BJ (cell line): Measurements from ENCODE around the gene SLC15A3. TPM values are rescaled to one million over a fixed set of nuclear protein-coding genes. Genes with fewer than 3 reads are reported as not detected.

Source experiments
- CTCF ChIA-PET: fragments of 350-600 bp; formaldehyde crosslinking; extraction: SDS; loops from one replicate; lab custom pipeline; 2021; ENCODE audit warnings: antibody characterized with exemption, inconsistent platforms; lab: Yijun Ruan, JAX
- POLR2A ChIA-PET: fragments of 300-600 bp; sonication (Branson Sonifier 250); formaldehyde crosslinking; extraction: SDS; loops from one replicate; lab custom pipeline; 2021; ENCODE audit warnings: antibody characterized with exemption; lab: Charles Lee
- DNase-seq: peaks from one replicate; pipeline ENCODE4 v3.0.0-alpha.2; 2011; ENCODE audit warnings: low read depth
- H3K27me3 ChIP-seq: 2 replicates; pipeline ENCODE4 v1.6.0; 2011; ENCODE audit warnings: low read length; ENCODE audit not compliant: control insufficient read depth, insufficient read depth
- H3K36me3 ChIP-seq: 2 replicates; pipeline ENCODE4 v1.5.1; 2011; ENCODE audit warnings: low read length; ENCODE audit not compliant: control insufficient read depth, insufficient read depth
- H3K4me3 ChIP-seq: 2 replicates; pipeline ENCODE4 v1.5.1; 2011; ENCODE audit warnings: low read depth, mild to moderate bottlenecking, control low read depth, low read length
- CTCF ChIP-seq: IDR thresholded peaks from 2 replicates; pipeline ENCODE4 v1.5.1; 2011; ENCODE audit warnings: low read depth, mild to moderate bottlenecking, control low read depth, inconsistent platforms, low read length, moderate library complexity; ENCODE audit not compliant: insufficient read depth
- polyA plus RNA-seq: library from polyadenylated mRNA; depleted of rRNA; stranded (reverse); fragments of >200 nt; gene quantifications from 2 replicates; pipeline ENCODE4 v1.2.3, GENCODE V29; 2011

Gene SLC15A3
- polyA plus RNA-seq, 1 experiment: 14.1 TPM

DNA sequence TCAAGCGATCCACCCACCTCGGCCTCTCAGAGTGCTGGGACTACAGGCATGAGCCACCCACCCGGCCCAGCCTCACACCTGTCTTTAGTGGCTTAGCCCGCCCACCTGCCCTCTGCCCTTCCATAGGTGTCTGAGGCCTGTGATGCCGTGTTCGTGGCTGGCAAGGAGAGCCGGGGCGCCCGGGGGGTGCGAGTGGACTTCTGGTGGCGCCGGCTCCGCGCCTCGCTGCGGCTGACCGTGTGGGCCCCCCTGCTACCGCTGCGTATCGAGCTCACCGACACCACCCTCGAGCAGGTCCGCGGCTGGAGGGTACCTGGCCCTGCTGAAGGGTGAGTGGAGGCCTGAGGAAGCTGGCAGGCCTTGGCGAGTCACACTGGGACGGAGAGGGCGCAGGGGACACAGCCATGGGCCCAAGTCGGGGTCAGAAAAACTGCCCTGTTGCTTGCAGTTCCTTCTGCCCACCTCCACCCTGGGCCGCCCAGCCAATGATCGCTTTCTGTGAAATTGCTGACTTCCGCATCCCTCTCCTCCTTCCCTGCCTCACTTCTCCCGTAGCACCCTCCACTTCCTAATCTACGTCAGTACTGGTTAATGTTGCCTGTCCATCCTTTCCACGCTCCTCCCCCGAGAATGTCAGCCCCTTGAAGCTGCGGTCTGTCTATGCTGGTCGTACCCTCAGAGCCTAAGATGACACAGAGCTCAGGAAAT, 18.4 kb downstream of the SLC15A3 start:
- ChIA-PET POLR2A (no interaction called here), CTCF (interaction anchor here (0.9 kb wide), 1 partner anchor 36 kb away, joined by 3 read pairs; no protein-coding TSS in a partner anchor)
- Histone ChIP-seq H3K36me3 (peaks cover 13% of the 10 kb centered on the region), H3K27me3 (no peaks in the 10 kb centered on the region), H3K4me3 (no peak overlapping the region)
- DNase-seq: no peak
- TF ChIP-seq CTCF: no peak

GRCh38 chr11:60932605-60933356, 19.2 kb downstream of the SLC15A3 start:
- DNase-seq: no peak
- POLR2A ChIA-PET: no interaction called here
- H3K36me3 ChIP-seq: peaks cover 12% of the 10 kb centered on the region
- H3K4me3 ChIP-seq: no peak overlapping the region
- H3K27me3 ChIP-seq: no peaks in the 10 kb centered on the region
- no peak for TF ChIP-seq CTCF
- CTCF ChIA-PET: no interaction called here

DNA sequence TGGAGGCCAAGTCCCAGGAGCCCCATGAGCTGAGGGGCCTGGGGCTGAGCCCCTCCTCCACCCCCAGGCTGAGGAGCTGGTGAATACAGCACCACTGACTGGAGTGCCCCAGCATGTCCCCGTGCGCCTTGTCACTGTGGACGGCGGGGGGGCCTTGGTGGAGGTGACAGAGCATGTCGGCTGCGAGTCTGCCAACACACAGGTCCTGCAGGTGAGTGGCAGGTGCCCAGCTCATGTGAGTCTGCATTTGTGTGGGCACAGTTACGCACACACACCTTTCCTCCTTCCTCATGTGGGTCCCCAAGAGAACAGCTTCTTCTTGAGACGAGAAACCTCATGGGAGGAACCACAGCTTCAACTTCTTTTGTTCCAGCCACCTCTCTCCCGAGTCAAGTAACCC, 20.1 kb downstream of the SLC15A3 start:
- no peak for DNase-seq
- POLR2A ChIA-PET: no interaction called here
- Histone ChIP-seq H3K4me3 (no peak overlapping the region), H3K27me3 (no peaks in the 10 kb centered on the region), H3K36me3 (peaks cover 17% of the 10 kb centered on the region)
- CTCF ChIA-PET: no interaction called here
- no peak for TF ChIP-seq CTCF

DNA sequence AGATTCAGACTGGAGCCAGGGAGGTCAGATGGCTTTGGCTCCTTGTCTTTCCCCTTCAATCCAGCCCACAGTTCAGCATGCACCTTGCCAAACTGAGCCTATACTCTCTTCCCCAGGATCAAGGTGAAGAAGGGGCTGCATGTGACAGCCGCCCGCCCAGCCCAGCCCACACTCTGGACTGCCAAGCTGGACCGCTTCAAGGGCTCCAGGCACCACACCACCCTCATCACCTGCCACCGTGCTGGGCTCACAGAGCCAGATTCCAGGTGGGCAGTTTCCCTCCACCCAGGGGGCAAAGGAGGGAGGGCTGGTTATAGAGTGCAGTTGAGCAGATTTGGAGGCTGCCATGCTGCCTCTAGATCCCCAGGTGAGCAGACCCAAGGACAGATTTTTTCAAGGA, 21.6 kb downstream of the SLC15A3 start:
- CTCF ChIA-PET: interaction anchor here (1.6 kb wide), 1 partner anchor 20 kb away, joined by 3 read pairs; no protein-coding TSS in a partner anchor
- no peak for TF ChIP-seq CTCF
- H3K36me3 ChIP-seq: peaks cover 15% of the 10 kb centered on the region
- no peak overlapping the region for H3K4me3 ChIP-seq
- POLR2A ChIA-PET: no interaction called here
- DNase-seq: no peak
- H3K27me3 ChIP-seq: no peaks in the 10 kb centered on the region

DNA sequence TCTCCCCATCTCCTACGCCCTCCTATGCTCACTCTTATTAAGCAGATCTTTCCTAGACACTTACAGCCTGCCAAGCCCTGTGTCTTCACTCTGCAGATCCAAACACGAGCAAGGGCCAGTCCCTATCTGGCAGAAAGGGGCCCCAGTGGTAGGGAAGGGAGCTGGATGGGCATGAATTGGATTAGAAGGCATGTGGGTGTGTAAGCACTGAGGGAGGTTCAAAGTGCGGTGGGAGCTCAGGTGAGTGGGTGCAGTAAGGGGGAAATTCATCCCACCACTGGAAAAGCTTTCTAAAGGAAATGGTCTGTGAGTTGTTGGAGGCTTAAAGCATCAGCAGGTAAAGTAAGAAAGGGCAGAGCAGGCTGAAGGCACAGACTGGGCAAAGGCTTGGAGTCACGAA, 22.2 kb downstream of the SLC15A3 start:
- no peak overlapping the region for H3K4me3 ChIP-seq
- no peak for DNase-seq
- H3K36me3 ChIP-seq: peaks cover 15% of the 10 kb centered on the region
- H3K27me3 ChIP-seq: no peaks in the 10 kb centered on the region
- no peak for TF ChIP-seq CTCF
- POLR2A ChIA-PET: no interaction called here
- CTCF ChIA-PET: interaction anchor here (0.8 kb wide), 1 partner anchor 10 kb away, joined by 3 read pairs; no protein-coding TSS in a partner anchor
